CD4-positive, alpha-beta T cell treated with Interleukin-21 for 1 hour (primary cell): ENCODE measurements around the gene LYPD4.
"Not testable (repeated sequence)": the region's sequence is repeated elsewhere in the genome, so short reads cannot be mapped to it uniquely, and the experiment has no call there.

Source experiments
- DNase-seq: peaks from one replicate; pipeline ENCODE4 v3.0.0-alpha.2; 2020

The LYPD4 gene

DNA sequence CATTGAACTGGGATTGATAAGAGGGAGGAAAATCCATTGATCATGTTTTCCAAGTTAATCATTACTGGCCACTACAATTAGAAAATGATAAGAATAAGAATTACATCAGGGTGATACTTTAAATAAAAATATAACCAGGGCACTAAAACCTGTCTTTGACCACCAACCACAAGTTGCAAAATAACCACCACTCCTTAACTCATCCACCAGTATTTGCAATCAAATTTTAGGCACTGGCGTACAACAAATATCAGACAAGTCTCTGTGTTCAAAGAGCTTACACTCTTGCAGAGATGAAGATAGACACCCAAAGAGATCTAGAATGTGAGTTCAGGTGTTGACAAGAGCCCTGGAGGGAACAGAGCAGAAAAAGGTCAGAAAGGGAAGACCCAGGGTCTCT lies 47.6 kb downstream of the LYPD4 start:
- no peak for DNase-seq

DNA sequence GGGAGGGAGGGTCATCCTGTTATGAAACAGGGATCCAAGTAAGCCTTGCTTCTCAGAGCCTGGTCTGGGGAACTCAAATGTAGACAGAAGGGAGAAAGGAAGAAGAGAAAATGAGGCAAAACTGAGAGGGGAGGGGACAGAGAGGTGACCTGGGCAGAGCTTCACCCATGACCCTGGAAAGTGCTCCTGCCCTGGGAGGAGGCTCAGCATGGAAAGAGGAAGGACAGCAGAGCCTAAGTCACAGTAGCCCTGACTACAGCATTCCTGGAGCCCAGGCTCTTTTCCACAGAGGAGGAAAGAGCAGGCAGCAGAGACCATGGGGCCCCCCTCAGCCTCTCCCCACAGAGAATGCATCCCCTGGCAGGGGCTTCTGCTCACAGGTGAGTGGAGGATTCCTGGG lies 48.1 kb downstream of the LYPD4 start, which contains the start of gene CEACAM3:
Gene CEACAM3, plus strand, starts transcription at position 226 of the 400 bp plus-strand sequence. Its CDS starts 91 bp downstream, at position 317.
- DNase-seq = no peak

DNA sequence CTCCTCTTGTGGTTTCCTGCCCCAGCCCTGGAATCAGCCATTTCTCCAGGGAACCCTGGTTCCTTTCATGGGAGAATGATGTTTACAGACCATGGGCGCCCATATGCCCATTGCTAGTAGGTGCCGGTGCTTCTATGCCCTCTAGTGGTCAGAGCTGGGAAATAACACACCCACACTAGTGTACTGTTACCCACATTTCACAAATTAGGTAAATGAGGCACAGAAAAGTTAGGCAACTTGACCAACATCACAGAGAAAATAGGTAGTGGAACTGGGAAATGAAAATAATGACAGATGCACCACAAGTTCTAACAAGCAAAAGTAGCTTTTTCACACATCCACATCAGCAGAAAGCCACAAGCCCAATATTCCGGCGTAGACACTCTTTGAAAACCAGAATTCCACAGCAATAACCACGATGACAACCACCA lies 49.4 kb downstream of the LYPD4 start:
- peak; percentile 71 for DNase-seq

DNA sequence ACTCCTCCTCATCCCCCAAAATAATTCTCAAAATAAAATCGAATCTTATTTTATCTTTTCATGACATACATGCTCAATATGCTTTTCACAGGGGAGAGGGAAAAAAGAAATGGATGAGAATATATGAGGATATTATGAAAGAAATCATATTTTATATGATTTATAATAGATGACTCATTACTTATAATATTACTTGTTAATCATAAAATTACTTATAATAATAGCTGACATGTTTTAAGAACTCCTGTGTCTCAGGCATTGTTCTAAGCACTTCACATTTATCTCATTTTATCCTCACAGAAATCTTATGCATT lies 51.1 kb downstream of the LYPD4 start:
- DNase-seq = no peak

DNA sequence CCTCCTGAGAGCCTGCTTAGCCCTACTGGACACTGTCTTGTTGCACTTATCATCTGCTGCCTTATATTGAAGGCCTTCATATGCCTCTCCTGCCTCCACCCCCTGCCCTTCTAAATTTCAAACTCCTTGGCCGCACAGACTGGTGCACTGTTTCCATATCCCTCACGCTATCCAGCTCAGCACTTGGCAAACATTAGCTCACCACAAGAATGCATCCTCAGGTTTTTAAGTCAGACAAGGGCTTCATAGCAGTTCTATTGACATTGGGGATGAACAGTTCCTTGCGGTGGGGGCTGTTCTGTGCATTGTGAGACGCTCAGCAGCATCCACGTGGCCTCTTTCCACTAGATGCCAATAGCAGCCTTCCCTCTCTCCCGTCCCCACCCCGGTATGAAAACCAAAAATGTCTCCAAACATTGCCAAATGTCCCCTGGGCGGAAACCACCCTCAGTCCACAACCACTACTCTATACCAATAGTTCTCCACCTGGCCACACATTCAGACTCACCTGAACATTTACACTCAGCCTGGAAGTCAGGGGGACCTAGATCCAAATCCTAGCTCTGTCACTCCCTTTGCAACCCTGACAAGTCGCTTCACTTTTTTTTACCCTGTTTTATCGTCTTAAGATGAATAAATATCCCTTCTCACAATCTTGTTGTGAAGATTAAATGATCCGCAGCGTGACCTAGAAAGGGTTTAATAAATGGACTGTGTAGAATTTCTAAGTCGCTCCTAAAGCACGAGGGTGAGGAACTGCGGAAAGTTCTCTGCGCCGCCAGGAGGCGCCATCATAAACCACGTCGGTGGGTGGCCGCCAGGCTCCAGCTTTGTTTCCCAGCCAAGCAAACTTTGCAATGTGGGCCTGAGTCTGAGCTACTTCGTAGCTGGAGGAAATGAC lies 51.7 kb downstream of the LYPD4 start:
- peak; percentile 41 for DNase-seq

DNA sequence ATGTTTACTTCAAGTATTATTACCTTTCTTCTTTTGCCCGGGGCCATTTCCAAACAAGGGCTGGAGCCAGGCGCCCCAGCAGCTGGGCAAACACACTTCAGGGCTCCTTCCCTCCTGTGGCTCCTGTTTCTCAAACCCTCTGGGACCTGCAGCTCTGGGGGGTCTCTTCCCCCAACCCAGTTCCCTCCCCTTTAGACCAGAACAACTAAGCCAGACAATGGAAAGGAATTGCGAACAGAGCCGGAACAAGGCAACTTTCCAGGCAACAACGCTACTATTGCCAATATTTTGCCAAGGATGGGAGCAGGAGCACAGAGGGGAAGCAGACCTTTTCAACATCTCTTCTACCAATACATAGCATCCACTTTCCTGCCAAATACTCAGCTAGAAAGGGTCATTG lies 55.4 kb downstream of the LYPD4 start:
- not testable (repeated sequence) for DNase-seq

DNA sequence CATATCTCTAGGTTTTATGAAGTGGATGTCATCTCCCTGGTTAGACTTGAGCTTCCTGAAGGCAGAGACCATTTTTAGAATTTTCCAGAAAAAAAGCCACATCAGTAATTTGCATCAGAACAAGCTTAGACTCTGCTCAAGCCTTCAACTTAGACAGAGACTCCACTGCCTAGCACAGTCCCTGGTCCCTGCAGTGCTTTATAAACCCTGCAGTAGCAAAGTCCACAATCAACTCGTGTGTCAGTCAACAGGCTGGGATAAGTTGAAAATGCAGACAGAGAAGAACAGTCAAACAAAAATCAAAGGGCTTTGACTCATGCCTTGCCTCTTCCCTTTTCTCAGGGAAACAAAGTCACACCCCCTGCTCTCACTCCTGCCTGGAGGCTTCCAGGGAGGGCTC lies 56.0 kb downstream of the LYPD4 start:
- not testable (repeated sequence) for DNase-seq
